ENCODE measurements around the gene PLEKHG5. TPM values are rescaled to one million over a fixed set of nuclear protein-coding genes. Genes with fewer than 3 reads are reported as not detected.
A peak's percentile ranks its signal among the peaks of the same experiment; 100 is the strongest.
"Not testable (repeated sequence)": the region's sequence is repeated elsewhere in the genome, so short reads cannot be mapped to it uniquely, and the experiment has no call there.

Gene PLEKHG5
- total RNA-seq, 1 experiment from 2014 or later, result 42.8 TPM

DNA sequence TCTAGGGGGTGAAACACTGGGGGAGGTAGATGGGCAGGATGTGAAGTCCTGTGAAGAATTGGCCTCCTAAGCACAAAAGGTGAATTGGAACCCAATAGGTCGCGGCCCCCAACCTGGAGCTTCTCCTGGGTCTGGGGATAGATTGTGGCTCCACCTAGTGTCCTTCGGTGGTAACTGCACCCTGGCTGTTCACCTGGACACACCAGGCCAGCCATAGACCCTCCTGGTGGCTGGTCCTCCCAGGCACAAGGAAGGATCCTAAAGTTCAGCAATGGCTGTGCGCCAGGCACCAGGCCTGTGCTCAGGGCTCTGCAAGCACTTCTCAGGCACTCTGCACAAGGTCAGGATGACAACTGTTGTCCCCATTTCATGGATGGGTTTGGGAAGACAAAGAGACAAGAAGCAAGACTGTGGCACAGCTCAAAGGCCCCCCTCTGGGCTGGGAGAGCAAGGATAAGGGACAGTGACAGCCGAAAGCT is 53.4 kb downstream of the PLEKHG5 start:
- DNase-seq, result peak; percentile 92
- Histone ChIP-seq H3K4me1 (ENCODE audit: insufficient read depth, low read length) (no peaks in the 10 kb centered on the region; the same call in 1 of the 2 replicates), H3K9me3 (ENCODE audit: low read length) (no peaks in the 10 kb centered on the region), H3K4me3 (ENCODE audit: low read length) (no peak overlapping the region), H3F3A (ENCODE audit: low read length, unreplicated experiment) (no peaks in the 10 kb centered on the region), H3K36me3 (ENCODE audit: low read depth, low read length) (no peaks in the 10 kb centered on the region), H3K4me2 (ENCODE audit: low read length) (no peak overlapping the region), H3K27me3 (ENCODE audit: low read length) (no peaks in the 10 kb centered on the region), H3K9me2 (replicated peaks; ENCODE audit: low read length) (no peaks in the 10 kb centered on the region), H4K20me1 (ENCODE audit: low read length) (no peaks in the 10 kb centered on the region), H3K9ac (ENCODE audit: low read length) (no peak overlapping the region), H2AFZ (ENCODE audit: low read length) (no peak overlapping the region), H3K27ac (ENCODE audit: low read length) (no peak overlapping the region), H3K79me2 (ENCODE audit: low read length) (no peaks in the 10 kb centered on the region)
- ATAC-seq, result peak; percentile 65
- ChIA-PET CTCF (interaction anchor here (0.6 to 2.9 kb wide), 14 partner anchors 15 to 233 kb away, joined by 3 to 29 read pairs (median 6); partner anchors contain the start of genes ACOT7 and HES2), POLR2A (ENCODE audit: unreplicated experiment) (interaction anchor here (0.6 kb wide), 1 partner anchor 12 kb away, joined by 4 read pairs; no protein-coding TSS in a partner anchor)
- no peak for TF ChIP-seq EZH2phosphoT487 (IDR thresholded peaks at IDR 0.05; ENCODE audit: borderline replicate concordance, low read length)
- TF ChIP-seq, protein P1, sequence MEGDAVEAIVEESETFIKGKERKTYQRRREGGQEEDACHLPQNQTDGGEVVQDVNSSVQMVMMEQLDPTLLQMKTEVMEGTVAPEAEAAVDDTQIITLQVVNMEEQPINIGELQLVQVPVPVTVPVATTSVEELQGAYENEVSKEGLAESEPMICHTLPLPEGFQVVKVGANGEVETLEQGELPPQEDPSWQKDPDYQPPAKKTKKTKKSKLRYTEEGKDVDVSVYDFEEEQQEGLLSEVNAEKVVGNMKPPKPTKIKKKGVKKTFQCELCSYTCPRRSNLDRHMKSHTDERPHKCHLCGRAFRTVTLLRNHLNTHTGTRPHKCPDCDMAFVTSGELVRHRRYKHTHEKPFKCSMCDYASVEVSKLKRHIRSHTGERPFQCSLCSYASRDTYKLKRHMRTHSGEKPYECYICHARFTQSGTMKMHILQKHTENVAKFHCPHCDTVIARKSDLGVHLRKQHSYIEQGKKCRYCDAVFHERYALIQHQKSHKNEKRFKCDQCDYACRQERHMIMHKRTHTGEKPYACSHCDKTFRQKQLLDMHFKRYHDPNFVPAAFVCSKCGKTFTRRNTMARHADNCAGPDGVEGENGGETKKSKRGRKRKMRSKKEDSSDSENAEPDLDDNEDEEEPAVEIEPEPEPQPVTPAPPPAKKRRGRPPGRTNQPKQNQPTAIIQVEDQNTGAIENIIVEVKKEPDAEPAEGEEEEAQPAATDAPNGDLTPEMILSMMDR (conservative IDR thresholded peaks at IDR 0.05; ENCODE audit: low read depth, low read length), result peak; percentile 94
- BruUV-seq (replicated peaks), result no TSS peak
- intact Hi-C loops (cut with micrococcal nuclease), result loop anchor here (1.0 to 2.0 kb wide), 3 partner anchors 15 to 75 kb away; no protein-coding TSS in a partner anchor

DNA sequence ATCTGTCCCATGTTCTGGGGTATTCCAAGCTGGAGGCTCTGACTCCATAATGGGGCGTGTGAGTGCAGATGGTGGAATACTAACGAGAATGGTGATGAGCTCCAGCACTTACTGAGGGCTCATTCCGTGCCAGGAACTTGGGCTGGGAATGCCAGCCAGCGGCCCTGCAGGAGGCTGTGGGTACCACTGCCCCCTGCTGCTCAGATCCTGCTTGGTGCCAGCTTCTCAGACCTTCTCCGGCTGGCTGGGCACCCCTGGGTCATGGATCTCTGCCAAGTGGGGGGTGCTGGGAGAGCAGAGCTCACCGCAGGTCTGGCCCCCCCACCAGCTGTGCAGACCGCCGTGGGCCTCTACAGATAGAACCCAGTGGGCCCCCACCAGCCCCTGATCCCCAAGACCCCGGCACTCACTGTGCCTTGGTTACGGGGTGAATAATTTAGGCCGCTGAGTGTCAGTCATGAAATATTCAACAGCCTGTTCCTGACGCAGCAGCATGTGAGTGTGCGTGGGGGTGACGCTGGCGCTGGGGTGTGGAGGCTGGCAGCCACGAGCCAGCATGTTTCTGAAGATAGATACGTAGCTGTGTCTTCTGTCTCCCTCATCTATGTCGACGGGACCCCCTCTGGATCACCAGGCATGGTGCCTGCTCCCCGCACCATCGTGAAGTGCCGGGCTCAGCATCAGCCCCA is 54.3 kb downstream of the PLEKHG5 start:
- H2AFZ ChIP-seq (ENCODE audit: low read length); H3K9me3 ChIP-seq (ENCODE audit: low read length); H3K36me3 ChIP-seq (ENCODE audit: low read depth, low read length); H3K27me3 ChIP-seq (ENCODE audit: low read length); H3K4me3 ChIP-seq (ENCODE audit: low read length); intact Hi-C loops (cut with micrococcal nuclease); BruUV-seq (replicated peaks); H3K9ac ChIP-seq (ENCODE audit: low read length); H3K79me2 ChIP-seq (ENCODE audit: low read length); H3K4me1 ChIP-seq (ENCODE audit: insufficient read depth, low read length); H4K20me1 ChIP-seq (ENCODE audit: low read length); H3K9me2 ChIP-seq (replicated peaks; ENCODE audit: low read length); H3F3A ChIP-seq (ENCODE audit: low read length, unreplicated experiment); H3K4me2 ChIP-seq (ENCODE audit: low read length); H3K27ac ChIP-seq (ENCODE audit: low read length): not testable (repeated sequence)
- DNase-seq (peak; percentile 74), ATAC-seq (peak; percentile 26)
- ChIA-PET CTCF (interaction anchor here (0.6 to 2.9 kb wide), 14 partner anchors 14 to 232 kb away, joined by 3 to 29 read pairs (median 6); partner anchors contain the start of genes ACOT7 and HES2), POLR2A (ENCODE audit: unreplicated experiment) (interaction anchor here (0.6 kb wide), 1 partner anchor 11 kb away, joined by 4 read pairs; no protein-coding TSS in a partner anchor)
- TF ChIP-seq, protein P1 (conservative IDR thresholded peaks at IDR 0.05; ENCODE audit: low read depth, low read length), result peak; percentile 63

DNA sequence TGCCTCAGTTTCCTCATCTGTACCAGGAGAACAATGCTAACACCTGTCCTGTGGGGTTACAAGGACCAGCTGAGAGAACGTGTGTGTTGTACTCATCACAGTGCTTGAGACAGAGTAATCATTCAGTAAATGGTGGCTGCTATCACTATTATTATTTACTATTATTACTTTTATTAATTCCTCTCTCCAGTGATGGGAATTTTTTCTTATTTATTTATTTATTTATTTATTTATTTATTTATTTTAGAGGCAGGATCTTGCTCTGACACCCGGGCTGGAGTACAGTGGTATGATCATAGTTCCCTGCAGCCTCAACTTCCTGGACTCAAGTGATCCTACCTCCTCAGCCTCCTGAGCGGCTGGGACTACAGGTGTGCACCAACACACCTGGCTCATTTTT is 55.2 kb downstream of the PLEKHG5 start:
- intact Hi-C loops (cut with micrococcal nuclease), result not testable (repeated sequence)

More for the DNA sequence above, 55.2 kb downstream of the PLEKHG5 start:
- H3K9me3 ChIP-seq (ENCODE audit: low read length); H2AFZ ChIP-seq (ENCODE audit: low read length); H3K27ac ChIP-seq (ENCODE audit: low read length); H3K4me1 ChIP-seq (ENCODE audit: insufficient read depth, low read length); H3K79me2 ChIP-seq (ENCODE audit: low read length); H3K9me2 ChIP-seq (replicated peaks; ENCODE audit: low read length); H3K27me3 ChIP-seq (ENCODE audit: low read length); H4K20me1 ChIP-seq (ENCODE audit: low read length); H3F3A ChIP-seq (ENCODE audit: low read length, unreplicated experiment); POLR2A ChIA-PET (ENCODE audit: unreplicated experiment); H3K9ac ChIP-seq (ENCODE audit: low read length); H3K4me3 ChIP-seq (ENCODE audit: low read length); BruUV-seq (replicated peaks); H3K36me3 ChIP-seq (ENCODE audit: low read depth, low read length); H3K4me2 ChIP-seq (ENCODE audit: low read length); DNase-seq; ATAC-seq: not testable (repeated sequence)
- CTCF ChIA-PET, result interaction anchor here (0.6 to 1.0 kb wide), 2 partner anchors 26 to 190 kb away, joined by 3 read pairs; no protein-coding TSS in a partner anchor

Measured in PC-3 (cell line).